Measurements from ENCODE around the gene TMEM186.

GRCh38 chr16:8801701-8802100 is 4.3 kb upstream of the TMEM186 start:
- TF ChIP-seq, protein P1, sequence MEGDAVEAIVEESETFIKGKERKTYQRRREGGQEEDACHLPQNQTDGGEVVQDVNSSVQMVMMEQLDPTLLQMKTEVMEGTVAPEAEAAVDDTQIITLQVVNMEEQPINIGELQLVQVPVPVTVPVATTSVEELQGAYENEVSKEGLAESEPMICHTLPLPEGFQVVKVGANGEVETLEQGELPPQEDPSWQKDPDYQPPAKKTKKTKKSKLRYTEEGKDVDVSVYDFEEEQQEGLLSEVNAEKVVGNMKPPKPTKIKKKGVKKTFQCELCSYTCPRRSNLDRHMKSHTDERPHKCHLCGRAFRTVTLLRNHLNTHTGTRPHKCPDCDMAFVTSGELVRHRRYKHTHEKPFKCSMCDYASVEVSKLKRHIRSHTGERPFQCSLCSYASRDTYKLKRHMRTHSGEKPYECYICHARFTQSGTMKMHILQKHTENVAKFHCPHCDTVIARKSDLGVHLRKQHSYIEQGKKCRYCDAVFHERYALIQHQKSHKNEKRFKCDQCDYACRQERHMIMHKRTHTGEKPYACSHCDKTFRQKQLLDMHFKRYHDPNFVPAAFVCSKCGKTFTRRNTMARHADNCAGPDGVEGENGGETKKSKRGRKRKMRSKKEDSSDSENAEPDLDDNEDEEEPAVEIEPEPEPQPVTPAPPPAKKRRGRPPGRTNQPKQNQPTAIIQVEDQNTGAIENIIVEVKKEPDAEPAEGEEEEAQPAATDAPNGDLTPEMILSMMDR (IDR thresholded peaks at IDR 0.05; ENCODE audit: insufficient read depth, low read length, poor library complexity, severe bottlenecking): no peak
- TF ChIP-seq EZH2phosphoT487 (conservative IDR thresholded peaks at IDR 0.05; ENCODE audit: low read length): no peak
